Measurements from ENCODE around the gene GMPR2.

DNA sequence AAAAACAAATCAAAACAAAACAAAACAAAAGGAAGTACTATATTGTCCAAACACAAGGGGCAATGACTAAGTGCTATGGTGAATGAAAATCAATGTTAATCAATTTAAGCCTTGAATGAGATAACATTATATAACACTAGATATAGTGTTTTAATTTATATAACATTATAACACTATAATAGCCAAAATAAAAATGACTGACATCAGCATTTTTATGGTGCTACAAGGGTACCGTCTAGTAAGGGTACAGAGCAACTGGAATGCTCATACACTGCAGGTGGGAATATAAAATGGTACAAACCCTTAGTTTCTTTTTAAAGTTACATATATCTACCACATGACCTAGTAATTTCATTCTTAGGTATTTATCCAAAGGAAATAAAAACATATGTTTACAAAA, 6.3 kb upstream of the GMPR2 start:
- TF ChIP-seq, protein P1, sequence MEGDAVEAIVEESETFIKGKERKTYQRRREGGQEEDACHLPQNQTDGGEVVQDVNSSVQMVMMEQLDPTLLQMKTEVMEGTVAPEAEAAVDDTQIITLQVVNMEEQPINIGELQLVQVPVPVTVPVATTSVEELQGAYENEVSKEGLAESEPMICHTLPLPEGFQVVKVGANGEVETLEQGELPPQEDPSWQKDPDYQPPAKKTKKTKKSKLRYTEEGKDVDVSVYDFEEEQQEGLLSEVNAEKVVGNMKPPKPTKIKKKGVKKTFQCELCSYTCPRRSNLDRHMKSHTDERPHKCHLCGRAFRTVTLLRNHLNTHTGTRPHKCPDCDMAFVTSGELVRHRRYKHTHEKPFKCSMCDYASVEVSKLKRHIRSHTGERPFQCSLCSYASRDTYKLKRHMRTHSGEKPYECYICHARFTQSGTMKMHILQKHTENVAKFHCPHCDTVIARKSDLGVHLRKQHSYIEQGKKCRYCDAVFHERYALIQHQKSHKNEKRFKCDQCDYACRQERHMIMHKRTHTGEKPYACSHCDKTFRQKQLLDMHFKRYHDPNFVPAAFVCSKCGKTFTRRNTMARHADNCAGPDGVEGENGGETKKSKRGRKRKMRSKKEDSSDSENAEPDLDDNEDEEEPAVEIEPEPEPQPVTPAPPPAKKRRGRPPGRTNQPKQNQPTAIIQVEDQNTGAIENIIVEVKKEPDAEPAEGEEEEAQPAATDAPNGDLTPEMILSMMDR (IDR thresholded peaks at IDR 0.05) = no peak
- no peak for TF ChIP-seq POLR2A (IDR thresholded peaks at IDR 0.05)

All from thyroid gland (tissue), 4 donors.